CD4-positive, alpha-beta T cell treated with Interleukin-15 for 4 hours (primary cell): ENCODE results near the gene LAMC3.
"Not testable (repeated sequence)": the region's sequence is repeated elsewhere in the genome, so short reads cannot be mapped to it uniquely, and the experiment has no call there.

Experiments used
- DNase-seq: peaks from one replicate; pipeline ENCODE4 v3.0.0-alpha.2; 2020; ENCODE audit warnings: low spot score

LAMC3 gene

GRCh38 chr9:131028931-131029573 lies 20.1 kb downstream of the LAMC3 start:
- no peak for DNase-seq

- DNase-seq = no peak
Observed at GRCh38 chr9:131029574-131029952, 20.6 kb downstream of the LAMC3 start.

- no peak for DNase-seq
Observed at GRCh38 chr9:131030239-131031004, 21.4 kb downstream of the LAMC3 start.

- DNase-seq = no peak
Observed at GRCh38 chr9:131031005-131031641, 22.1 kb downstream of the LAMC3 start.

- DNase-seq = no peak
Observed at GRCh38 chr9:131031642-131032005, 22.6 kb downstream of the LAMC3 start.

GRCh38 chr9:131032384-131032783 lies 23.4 kb downstream of the LAMC3 start:
- no peak for DNase-seq

- DNase-seq = no peak
Observed at GRCh38 chr9:131033269-131034224, 24.6 kb downstream of the LAMC3 start.

GRCh38 chr9:131034268-131034667 lies 25.3 kb downstream of the LAMC3 start:
- DNase-seq = no peak

- DNase-seq = not testable (repeated sequence)
Observed at GRCh38 chr9:131034749-131035148, 25.8 kb downstream of the LAMC3 start.

GRCh38 chr9:131035548-131035947 lies 26.6 kb downstream of the LAMC3 start:
- DNase-seq = no peak

- DNase-seq = no peak
Observed at GRCh38 chr9:131036071-131036470, 27.1 kb downstream of the LAMC3 start.

- no peak for DNase-seq
Observed at GRCh38 chr9:131036529-131037334, 27.8 kb downstream of the LAMC3 start.

GRCh38 chr9:131037335-131038255 lies 28.6 kb downstream of the LAMC3 start:
- no peak for DNase-seq

- DNase-seq = no peak
Observed at GRCh38 chr9:131038256-131039128, 29.5 kb downstream of the LAMC3 start.

- DNase-seq = no peak
Observed at GRCh38 chr9:131039129-131039954, 30.4 kb downstream of the LAMC3 start.

GRCh38 chr9:131042666-131043065 lies 33.7 kb downstream of the LAMC3 start:
- no peak for DNase-seq

- no peak for DNase-seq
Observed at GRCh38 chr9:131043087-131043486, 34.1 kb downstream of the LAMC3 start.

- no peak for DNase-seq
Observed at GRCh38 chr9:131043646-131044045, 34.7 kb downstream of the LAMC3 start.
